Gastrocnemius medialis (tissue), 4 donors: ENCODE data around the gene OSBP2.

Experiments
- CTCF ChIP-seq, 5 experiments: fragments of 450-650 bp in 3 of 5; fragments of 200-600 bp in 2 of 5; sonication (generic) in 2 of 5; IDR thresholded peaks in 4 of 5; conservative IDR thresholded peaks in 1 of 5; 1 replicate in 4 of 5; 2 replicates in 1 of 5; pipeline ENCODE4 v1.5.1; 2016 to 2019; ENCODE audit warnings: antibody characterized with exemption in 5 of 5, mild to moderate bottlenecking in 3 of 5, moderate library complexity in 3 of 5
- POLR2A ChIP-seq, 2 donors: fragments of 450-650 bp; IDR thresholded peaks; one replicate each; pipeline ENCODE4 v1.6.1; 2017; ENCODE audit warnings: antibody characterized with exemption in 2 of 2, mild to moderate bottlenecking in 2 of 2, moderate library complexity in 2 of 2

GRCh38 chr22:30665786-30666185, 28.9 kb upstream of the OSBP2 start:
- TF ChIP-seq POLR2A (IDR thresholded peaks at IDR 0.05) (no peak), CTCF (IDR thresholded peaks at IDR 0.05 in 4 of 5, conservative IDR thresholded peaks at IDR 0.05 in 1 of 5) (no peak)
